ENCODE data around the gene SLC7A11.

The SLC7A11 gene

DNA sequence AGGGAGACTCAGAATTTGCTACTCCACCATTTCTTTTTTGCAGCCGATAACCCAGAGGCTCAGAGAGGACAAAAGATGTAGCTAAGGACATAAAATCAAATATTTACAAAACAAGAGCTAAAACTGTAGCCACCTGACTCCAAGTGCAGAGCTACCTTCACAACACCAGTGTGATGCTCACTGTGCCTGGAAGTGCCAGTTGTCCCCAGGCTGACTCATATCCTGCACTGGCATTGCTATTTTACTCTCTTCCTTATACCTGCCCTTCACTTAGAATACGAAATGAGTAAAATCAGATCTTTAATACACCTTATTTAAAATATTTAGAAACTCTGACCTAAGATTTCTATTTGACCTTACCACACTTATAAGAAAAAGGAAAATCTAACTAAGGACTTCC lies 39.5 kb downstream of the SLC7A11 start:
- no peaks in the 10 kb centered on the region for H3K27me3 ChIP-seq (ENCODE audit: insufficient read depth, low read length)
- H3K9ac ChIP-seq (ENCODE audit: low read depth, low read length): no peak overlapping the region
- H3K36me3 ChIP-seq (ENCODE audit: insufficient read depth, low read depth, low read length): no peaks in the 10 kb centered on the region
- no peak overlapping the region for H3K27ac ChIP-seq (ENCODE audit: low read length)
- peaks cover 20% of the 10 kb centered on the region for H3K4me1 ChIP-seq (ENCODE audit: insufficient read depth, low read length)
- H3K9me3 ChIP-seq (ENCODE audit: insufficient read depth, low read depth, low read length): no peaks in the 10 kb centered on the region
- H3K4me3 ChIP-seq (ENCODE audit: low read length): no peak overlapping the region

GRCh38 chr4:138200236-138200590 lies 41.9 kb downstream of the SLC7A11 start:
- Histone ChIP-seq H3K9me3 (ENCODE audit: insufficient read depth, low read depth, low read length) (no peaks in the 10 kb centered on the region), H3K27ac (ENCODE audit: low read length) (no peak overlapping the region), H3K9ac (ENCODE audit: low read depth, low read length) (no peak overlapping the region), H3K4me1 (ENCODE audit: insufficient read depth, low read length) (peaks cover 12% of the 10 kb centered on the region), H3K36me3 (ENCODE audit: insufficient read depth, low read depth, low read length) (no peaks in the 10 kb centered on the region), H3K4me3 (ENCODE audit: low read length) (no peak overlapping the region), H3K27me3 (ENCODE audit: insufficient read depth, low read length) (no peaks in the 10 kb centered on the region)

DNA sequence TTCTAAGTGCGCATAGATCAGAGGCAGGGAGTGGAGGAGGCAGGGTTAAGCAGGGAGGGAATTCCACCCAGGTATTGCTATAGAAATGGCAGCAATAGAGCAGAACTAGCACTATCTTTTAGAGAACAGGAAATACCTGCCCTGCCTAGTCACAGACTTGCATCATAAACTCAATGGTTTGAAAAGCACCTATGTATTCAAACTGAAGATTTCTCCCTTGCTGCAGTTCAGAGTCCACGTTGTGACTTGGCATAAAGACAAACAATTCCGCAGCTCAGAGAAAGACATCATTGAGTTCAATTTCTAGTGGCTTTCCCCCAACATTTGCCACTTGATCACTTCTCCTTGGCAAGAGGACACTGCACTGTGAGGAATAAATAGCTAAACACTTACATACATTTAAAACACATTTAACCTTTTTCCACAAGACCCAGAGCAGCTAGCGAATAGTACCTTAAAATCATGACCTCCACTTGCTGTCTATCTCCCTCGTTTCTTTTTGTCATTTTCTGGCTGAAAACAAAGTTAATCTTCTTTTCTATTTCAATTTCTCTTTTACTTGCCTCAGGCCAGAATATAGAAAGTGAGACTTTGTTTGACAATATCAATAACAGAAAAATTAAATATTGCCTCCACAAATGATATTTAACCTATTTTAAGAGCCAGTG lies 42.4 kb downstream of the SLC7A11 start:
- H3K4me3 ChIP-seq (ENCODE audit: low read length): no peak overlapping the region
- peaks cover 11% of the 10 kb centered on the region for H3K4me1 ChIP-seq (ENCODE audit: insufficient read depth, low read length)
- H3K27me3 ChIP-seq (ENCODE audit: insufficient read depth, low read length): no peaks in the 10 kb centered on the region
- H3K27ac ChIP-seq (ENCODE audit: low read length): no peak overlapping the region
- H3K9ac ChIP-seq (ENCODE audit: low read depth, low read length): no peak overlapping the region
- H3K36me3 ChIP-seq (ENCODE audit: insufficient read depth, low read depth, low read length): no peaks in the 10 kb centered on the region
- H3K9me3 ChIP-seq (ENCODE audit: insufficient read depth, low read depth, low read length): no peaks in the 10 kb centered on the region

- Histone ChIP-seq H3K27me3 (ENCODE audit: insufficient read depth, low read length) (no peaks in the 10 kb centered on the region), H3K27ac (ENCODE audit: low read length) (no peak overlapping the region), H3K9ac (ENCODE audit: low read depth, low read length) (no peak overlapping the region), H3K9me3 (ENCODE audit: insufficient read depth, low read depth, low read length) (no peaks in the 10 kb centered on the region), H3K36me3 (ENCODE audit: insufficient read depth, low read depth, low read length) (no peaks in the 10 kb centered on the region), H3K4me1 (ENCODE audit: insufficient read depth, low read length) (peaks cover 11% of the 10 kb centered on the region), H3K4me3 (ENCODE audit: low read length) (no peak overlapping the region)
Measured at GRCh38 chr4:138196153-138196552, 46.0 kb downstream of the SLC7A11 start.

DNA sequence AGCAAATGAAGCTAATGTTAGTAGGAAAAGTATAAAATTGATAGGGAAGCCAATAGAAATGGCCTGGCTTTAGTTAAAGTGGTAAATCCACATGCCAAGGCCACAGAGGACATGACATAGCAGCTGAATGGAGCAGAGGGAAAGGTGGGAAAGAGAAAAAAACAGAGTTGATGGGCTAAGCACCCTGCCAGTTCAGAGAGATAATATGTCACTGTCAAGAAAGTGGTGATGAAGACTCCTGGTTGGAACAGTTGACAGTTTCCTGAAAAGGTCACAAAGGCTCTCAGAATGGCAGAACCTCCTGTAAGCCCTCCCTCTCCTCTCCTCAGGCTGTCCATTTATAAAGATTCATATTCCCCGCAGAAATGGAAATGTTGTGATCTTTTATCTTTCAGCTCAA lies 48.2 kb downstream of the SLC7A11 start:
- no peak overlapping the region for H3K27ac ChIP-seq (ENCODE audit: low read length)

GRCh38 chr4:138192113-138192512 lies 50.0 kb downstream of the SLC7A11 start:
- H3K9me3 ChIP-seq (ENCODE audit: insufficient read depth, low read depth, low read length): no peaks in the 10 kb centered on the region
- no peak overlapping the region for H3K4me3 ChIP-seq (ENCODE audit: low read length)
- H3K27me3 ChIP-seq (ENCODE audit: insufficient read depth, low read length): no peaks in the 10 kb centered on the region
- H3K9ac ChIP-seq (ENCODE audit: low read depth, low read length): no peak overlapping the region
- no peaks in the 10 kb centered on the region for H3K36me3 ChIP-seq (ENCODE audit: insufficient read depth, low read depth, low read length)
- no peaks in the 10 kb centered on the region for H3K4me1 ChIP-seq (ENCODE audit: insufficient read depth, low read length)
- H3K27ac ChIP-seq (ENCODE audit: low read length): no peak overlapping the region

More for the DNA sequence above, 48.2 kb downstream of the SLC7A11 start:
- Histone ChIP-seq H3K9me3 (ENCODE audit: insufficient read depth, low read depth, low read length) (no peaks in the 10 kb centered on the region), H3K9ac (ENCODE audit: low read depth, low read length) (no peak overlapping the region), H3K36me3 (ENCODE audit: insufficient read depth, low read depth, low read length) (no peaks in the 10 kb centered on the region), H3K4me1 (ENCODE audit: insufficient read depth, low read length) (no peaks in the 10 kb centered on the region), H3K4me3 (ENCODE audit: low read length) (no peak overlapping the region), H3K27me3 (ENCODE audit: insufficient read depth, low read length) (no peaks in the 10 kb centered on the region)

- Histone ChIP-seq H3K4me3 (ENCODE audit: low read length) (no peak overlapping the region), H3K4me1 (ENCODE audit: insufficient read depth, low read length) (peaks cover 5% of the 10 kb centered on the region), H3K27me3 (ENCODE audit: insufficient read depth, low read length) (no peaks in the 10 kb centered on the region), H3K9ac (ENCODE audit: low read depth, low read length) (no peak overlapping the region), H3K36me3 (ENCODE audit: insufficient read depth, low read depth, low read length) (no peaks in the 10 kb centered on the region), H3K27ac (ENCODE audit: low read length) (no peak overlapping the region), H3K9me3 (ENCODE audit: insufficient read depth, low read depth, low read length) (no peaks in the 10 kb centered on the region)
Measured at GRCh38 chr4:138190452-138190858, 51.7 kb downstream of the SLC7A11 start.

GRCh38 chr4:138189206-138189605 lies 52.9 kb downstream of the SLC7A11 start:
- no peak overlapping the region for H3K27ac ChIP-seq (ENCODE audit: low read length)
- no peaks in the 10 kb centered on the region for H3K36me3 ChIP-seq (ENCODE audit: insufficient read depth, low read depth, low read length)
- peaks cover 7% of the 10 kb centered on the region for H3K4me1 ChIP-seq (ENCODE audit: insufficient read depth, low read length)
- no peaks in the 10 kb centered on the region for H3K27me3 ChIP-seq (ENCODE audit: insufficient read depth, low read length)
- no peak overlapping the region for H3K4me3 ChIP-seq (ENCODE audit: low read length)
- no peaks in the 10 kb centered on the region for H3K9me3 ChIP-seq (ENCODE audit: insufficient read depth, low read depth, low read length)
- no peak overlapping the region for H3K9ac ChIP-seq (ENCODE audit: low read depth, low read length)

GRCh38 chr4:138188406-138189084 lies 53.6 kb downstream of the SLC7A11 start:
- Histone ChIP-seq H3K36me3 (ENCODE audit: insufficient read depth, low read depth, low read length) (no peaks in the 10 kb centered on the region), H3K27me3 (ENCODE audit: insufficient read depth, low read length) (no peaks in the 10 kb centered on the region), H3K4me1 (ENCODE audit: insufficient read depth, low read length) (peaks cover 7% of the 10 kb centered on the region), H3K9ac (ENCODE audit: low read depth, low read length) (no peak overlapping the region), H3K27ac (ENCODE audit: low read length) (no peak overlapping the region), H3K9me3 (ENCODE audit: insufficient read depth, low read depth, low read length) (no peaks in the 10 kb centered on the region), H3K4me3 (ENCODE audit: low read length) (no peak overlapping the region)

GRCh38 chr4:138185859-138186645 lies 56.1 kb downstream of the SLC7A11 start:
- no peaks in the 10 kb centered on the region for H3K9me3 ChIP-seq (ENCODE audit: insufficient read depth, low read depth, low read length)
- no peak overlapping the region for H3K9ac ChIP-seq (ENCODE audit: low read depth, low read length)
- no peak overlapping the region for H3K4me3 ChIP-seq (ENCODE audit: low read length)
- no peaks in the 10 kb centered on the region for H3K27me3 ChIP-seq (ENCODE audit: insufficient read depth, low read length)
- H3K36me3 ChIP-seq (ENCODE audit: insufficient read depth, low read depth, low read length): peaks cover 16% of the 10 kb centered on the region
- H3K4me1 ChIP-seq (ENCODE audit: insufficient read depth, low read length): peaks cover 7% of the 10 kb centered on the region
- H3K27ac ChIP-seq (ENCODE audit: low read length): no peak overlapping the region

- H3K4me1 ChIP-seq (ENCODE audit: insufficient read depth, low read length): peaks cover 7% of the 10 kb centered on the region
- H3K36me3 ChIP-seq (ENCODE audit: insufficient read depth, low read depth, low read length): peaks cover 28% of the 10 kb centered on the region
Measured at GRCh38 chr4:138184886-138185285, 57.3 kb downstream of the SLC7A11 start.

More at GRCh38 chr4:138184886-138185285, 57.3 kb downstream of the SLC7A11 start:
- Histone ChIP-seq H3K9me3 (ENCODE audit: insufficient read depth, low read depth, low read length) (no peaks in the 10 kb centered on the region), H3K4me3 (ENCODE audit: low read length) (no peak overlapping the region), H3K27ac (ENCODE audit: low read length) (no peak overlapping the region), H3K27me3 (ENCODE audit: insufficient read depth, low read length) (no peaks in the 10 kb centered on the region), H3K9ac (ENCODE audit: low read depth, low read length) (no peak overlapping the region)

All from iPS-20b (cell line).